ENCODE results near the gene CFAP299.

The CFAP299 gene

DNA sequence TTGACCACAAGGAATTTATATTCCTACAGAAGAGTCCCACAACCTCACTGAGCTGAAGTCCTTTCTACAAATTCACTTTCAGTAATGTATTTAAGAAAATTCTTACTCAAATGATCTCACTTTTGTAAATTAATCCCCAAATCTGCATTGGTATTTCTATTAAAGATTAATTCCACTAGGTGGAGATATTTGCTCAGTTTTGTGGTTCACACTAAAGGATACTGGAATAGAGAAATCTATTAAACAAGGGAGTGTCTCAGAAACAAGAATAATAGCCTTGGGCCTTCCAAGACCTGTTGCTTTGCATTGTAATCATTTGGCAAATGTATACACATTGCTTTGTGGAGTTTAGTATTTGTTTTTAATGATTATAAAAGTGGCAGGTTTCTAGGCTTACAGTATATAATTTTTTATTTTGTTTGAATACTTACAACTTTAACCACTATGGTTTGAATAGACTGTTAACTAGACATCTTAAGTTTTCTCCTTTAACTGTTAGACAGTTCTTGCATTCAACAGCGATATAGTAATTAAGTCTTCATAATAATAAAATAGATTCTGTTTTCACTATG is 25.9 kb downstream of the CFAP299 start:
- Histone ChIP-seq H3K4ac (ENCODE audit: low read length) (no peak overlapping the region), H3K4me1 (ENCODE audit: control insufficient read depth in 2 of 2, insufficient read depth in 1 of 2, low read depth in 1 of 2, low read length in 2 of 2) (no peaks in the 10 kb centered on the region), H3K23ac (ENCODE audit: low read depth, low read length, poor library complexity) (no peak overlapping the region), H3K4me3 (ENCODE audit: low read length in 2 of 2) (no peak overlapping the region), H2AK5ac (ENCODE audit: low read depth, low read length) (no peak overlapping the region), H2BK15ac (ENCODE audit: low read length) (no peak overlapping the region), H2BK120ac (ENCODE audit: low read depth, low read length) (no peak overlapping the region), H3K27me3 (ENCODE audit: control insufficient read depth in 3 of 3, insufficient read depth in 3 of 3, low read depth in 1 of 3, low read length in 3 of 3) (no peaks in the 10 kb centered on the region), H4K8ac (ENCODE audit: low read depth, low read length) (no peak overlapping the region), H3K79me1 (ENCODE audit: low read depth, low read length) (no peaks in the 10 kb centered on the region), H3K4me2 (ENCODE audit: insufficient read depth, low read length, poor library complexity, severe bottlenecking) (no peak overlapping the region), H4K91ac (ENCODE audit: low read depth, low read length, poor library complexity) (no peak overlapping the region), H3K14ac (ENCODE audit: low read length) (no peak overlapping the region), H3K9ac (ENCODE audit: low read depth, low read length, poor library complexity) (no peak overlapping the region), H2BK5ac (ENCODE audit: low read length) (no peak overlapping the region), H3K18ac (ENCODE audit: low read length) (no peak overlapping the region), H3K9me3 (replicated peaks in 1 of 2; ENCODE audit: control insufficient read depth in 2 of 2, insufficient read depth in 1 of 2, low read depth in 1 of 2, low read length in 2 of 2) (no peaks in the 10 kb centered on the region), H3K36me3 (replicated peaks in 1 of 2; ENCODE audit: control insufficient read depth in 2 of 2, insufficient read depth in 2 of 2, low read length in 2 of 2) (no peaks in the 10 kb centered on the region), H2BK12ac (ENCODE audit: low read length) (no peak overlapping the region), H3K27ac (replicated peaks; ENCODE audit: low read length) (no peak overlapping the region), H2AFZ (ENCODE audit: low read length) (no peak overlapping the region)
- DNase-seq (ENCODE audit: low spot score) = no peak
- WGBS, 2 donors (ENCODE audit: extremely low coverage in 2 of 2, insufficient read length in 2 of 2, insufficient replicate concordance in 1 of 2) = no CpG with 5 or more reads among the region's 1 CpG

DNA sequence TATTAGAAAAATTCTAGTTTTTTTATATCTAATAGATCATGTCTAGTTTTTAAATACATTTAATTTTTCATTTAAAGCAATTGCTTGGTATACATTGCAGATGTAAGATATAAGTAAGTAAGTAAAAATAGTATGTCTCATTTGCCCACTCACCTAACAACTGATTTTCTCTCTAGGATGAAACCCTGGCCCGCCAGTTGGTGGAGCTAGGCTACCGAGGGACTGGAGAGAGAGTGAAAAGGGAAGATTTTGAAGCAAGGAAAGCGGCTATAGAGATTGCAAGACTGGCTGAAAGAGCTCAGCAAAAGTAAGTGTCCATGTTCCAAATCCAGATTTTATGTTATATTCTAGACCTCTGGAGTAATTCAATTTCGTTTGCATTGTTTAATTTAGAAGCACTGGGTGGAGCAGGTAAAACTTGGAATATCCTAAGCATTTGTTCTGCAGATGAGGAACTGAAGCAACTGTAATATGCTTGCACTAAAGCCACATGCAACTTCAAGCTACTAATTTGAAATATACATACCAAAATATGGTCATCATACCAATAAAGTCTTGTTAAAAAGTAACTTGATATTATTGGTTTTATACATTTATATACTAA is 27.1 kb downstream of the CFAP299 start:
- Histone ChIP-seq H3K79me1 (ENCODE audit: low read depth, low read length) (no peaks in the 10 kb centered on the region), H3K36me3 (replicated peaks in 1 of 2; ENCODE audit: control insufficient read depth in 2 of 2, insufficient read depth in 2 of 2, low read length in 2 of 2) (no peaks in the 10 kb centered on the region), H3K4me3 (ENCODE audit: low read length in 2 of 2) (no peak overlapping the region), H2BK5ac (ENCODE audit: low read length) (no peak overlapping the region), H3K27ac (replicated peaks; ENCODE audit: low read length) (no peak overlapping the region), H3K9me3 (replicated peaks in 1 of 2; ENCODE audit: control insufficient read depth in 2 of 2, insufficient read depth in 1 of 2, low read depth in 1 of 2, low read length in 2 of 2) (no peaks in the 10 kb centered on the region), H3K9ac (ENCODE audit: low read depth, low read length, poor library complexity) (no peak overlapping the region), H3K18ac (ENCODE audit: low read length) (no peak overlapping the region), H3K4me2 (ENCODE audit: insufficient read depth, low read length, poor library complexity, severe bottlenecking) (no peak overlapping the region), H3K14ac (ENCODE audit: low read length) (no peak overlapping the region), H4K91ac (ENCODE audit: low read depth, low read length, poor library complexity) (no peak overlapping the region), H3K23ac (ENCODE audit: low read depth, low read length, poor library complexity) (no peak overlapping the region), H4K8ac (ENCODE audit: low read depth, low read length) (no peak overlapping the region), H2BK15ac (ENCODE audit: low read length) (no peak overlapping the region), H3K4me1 (ENCODE audit: control insufficient read depth in 2 of 2, insufficient read depth in 1 of 2, low read depth in 1 of 2, low read length in 2 of 2) (no peaks in the 10 kb centered on the region), H3K27me3 (ENCODE audit: control insufficient read depth in 3 of 3, insufficient read depth in 3 of 3, low read depth in 1 of 3, low read length in 3 of 3) (no peaks in the 10 kb centered on the region), H2AFZ (ENCODE audit: low read length) (no peak overlapping the region), H2BK12ac (ENCODE audit: low read length) (no peak overlapping the region), H2BK120ac (ENCODE audit: low read depth, low read length) (no peak overlapping the region), H2AK5ac (ENCODE audit: low read depth, low read length) (no peak overlapping the region), H3K4ac (ENCODE audit: low read length) (no peak overlapping the region)
- peak; percentile 41 for DNase-seq (ENCODE audit: low spot score)
- WGBS, 2 donors (ENCODE audit: extremely low coverage in 2 of 2, insufficient read length in 2 of 2, insufficient replicate concordance in 1 of 2) = no CpG with 5 or more reads among the region's 4 CpGs

DNA sequence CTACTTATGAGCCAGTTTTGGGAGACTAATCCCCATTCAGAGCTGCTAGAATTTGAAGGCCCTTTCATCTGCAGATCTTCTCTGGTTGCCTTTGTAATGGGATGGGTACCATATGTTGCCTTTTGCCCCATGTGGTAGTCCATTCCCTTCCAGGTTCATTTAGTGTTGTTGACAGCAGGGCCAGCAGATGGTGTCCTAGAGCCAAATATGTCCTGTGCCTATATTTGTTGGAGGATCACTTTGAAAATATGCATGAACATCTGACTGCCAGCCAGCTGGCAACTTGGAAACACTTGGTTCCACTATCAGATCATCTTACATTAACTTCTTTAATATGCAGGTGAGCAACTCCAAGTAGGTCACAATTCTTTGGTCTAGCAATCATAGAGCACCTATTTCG is 30.4 kb downstream of the CFAP299 start:
- Histone ChIP-seq H2BK15ac (ENCODE audit: low read length) (no peak overlapping the region), H3K14ac (ENCODE audit: low read length) (no peak overlapping the region), H4K91ac (ENCODE audit: low read depth, low read length, poor library complexity) (no peak overlapping the region), H3K27ac (replicated peaks; ENCODE audit: low read length) (no peak overlapping the region), H3K79me1 (ENCODE audit: low read depth, low read length) (no peaks in the 10 kb centered on the region), H3K36me3 (replicated peaks in 1 of 2; ENCODE audit: control insufficient read depth in 2 of 2, insufficient read depth in 2 of 2, low read length in 2 of 2) (no peaks in the 10 kb centered on the region), H2AFZ (ENCODE audit: low read length) (no peak overlapping the region), H3K4me2 (ENCODE audit: insufficient read depth, low read length, poor library complexity, severe bottlenecking) (no peak overlapping the region), H4K8ac (ENCODE audit: low read depth, low read length) (no peak overlapping the region), H3K4me3 (ENCODE audit: low read length in 2 of 2) (no peak overlapping the region), H2BK12ac (ENCODE audit: low read length) (no peak overlapping the region), H3K9me3 (replicated peaks in 1 of 2; ENCODE audit: control insufficient read depth in 2 of 2, insufficient read depth in 1 of 2, low read depth in 1 of 2, low read length in 2 of 2) (peaks cover 0 to 2% of the 10 kb centered on the region in 2 donors), H3K23ac (ENCODE audit: low read depth, low read length, poor library complexity) (no peak overlapping the region), H3K4ac (ENCODE audit: low read length) (no peak overlapping the region), H3K27me3 (ENCODE audit: control insufficient read depth in 3 of 3, insufficient read depth in 3 of 3, low read depth in 1 of 3, low read length in 3 of 3) (no peaks in the 10 kb centered on the region), H3K18ac (ENCODE audit: low read length) (no peak overlapping the region), H2AK5ac (ENCODE audit: low read depth, low read length) (no peak overlapping the region), H3K4me1 (ENCODE audit: control insufficient read depth in 2 of 2, insufficient read depth in 1 of 2, low read depth in 1 of 2, low read length in 2 of 2) (no peaks in the 10 kb centered on the region), H2BK5ac (ENCODE audit: low read length) (no peak overlapping the region), H2BK120ac (ENCODE audit: low read depth, low read length) (no peak overlapping the region), H3K9ac (ENCODE audit: low read depth, low read length, poor library complexity) (no peak overlapping the region)
- peak; percentile 21 for DNase-seq (ENCODE audit: low spot score)
- WGBS, 2 donors (ENCODE audit: extremely low coverage in 2 of 2, insufficient read length in 2 of 2, insufficient replicate concordance in 1 of 2) = no CpG with 5 or more reads among the region's 1 CpG

DNA sequence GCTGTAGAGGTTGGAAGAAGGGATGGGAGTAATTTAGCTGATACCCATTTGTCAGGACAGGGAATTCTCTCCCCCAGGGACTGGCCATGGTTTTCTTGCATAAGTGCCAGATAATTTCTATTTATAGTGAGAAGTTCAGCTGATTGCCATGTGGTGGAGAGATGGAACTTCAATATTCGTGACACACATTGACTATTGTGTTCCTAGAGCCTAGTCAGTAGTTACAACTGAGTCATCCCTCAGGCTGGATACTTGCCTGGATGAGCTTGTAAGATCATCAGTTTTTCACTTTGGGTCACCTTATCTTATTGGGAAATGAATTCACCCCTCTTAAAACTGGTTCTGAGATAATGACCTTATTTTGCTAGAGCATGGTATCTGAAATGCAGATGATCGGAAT is 32.2 kb downstream of the CFAP299 start:
- H3K23ac ChIP-seq (ENCODE audit: low read depth, low read length, poor library complexity) = no peak overlapping the region
- no peak overlapping the region for H3K27ac ChIP-seq (replicated peaks; ENCODE audit: low read length)
- no peak overlapping the region for H2AFZ ChIP-seq (ENCODE audit: low read length)
- no peak for DNase-seq (ENCODE audit: low spot score)
- H4K8ac ChIP-seq (ENCODE audit: low read depth, low read length) = peak overlapping the region; percentile 48
- no peaks in the 10 kb centered on the region for H3K36me3 ChIP-seq (replicated peaks in 1 of 2; ENCODE audit: control insufficient read depth in 2 of 2, insufficient read depth in 2 of 2, low read length in 2 of 2)
- H3K4ac ChIP-seq (ENCODE audit: low read length) = no peak overlapping the region
- no peak overlapping the region for H2BK5ac ChIP-seq (ENCODE audit: low read length)
- H2BK12ac ChIP-seq (ENCODE audit: low read length) = no peak overlapping the region
- H4K91ac ChIP-seq (ENCODE audit: low read depth, low read length, poor library complexity) = no peak overlapping the region
- no peak overlapping the region for H2BK120ac ChIP-seq (ENCODE audit: low read depth, low read length)
- H3K18ac ChIP-seq (ENCODE audit: low read length) = no peak overlapping the region
- H3K4me3 ChIP-seq (ENCODE audit: low read length in 2 of 2) = no peak overlapping the region
- no peak overlapping the region for H3K4me2 ChIP-seq (ENCODE audit: insufficient read depth, low read length, poor library complexity, severe bottlenecking)
- no peaks in the 10 kb centered on the region for H3K4me1 ChIP-seq (ENCODE audit: control insufficient read depth in 2 of 2, insufficient read depth in 1 of 2, low read depth in 1 of 2, low read length in 2 of 2)
- no peak overlapping the region for H2AK5ac ChIP-seq (ENCODE audit: low read depth, low read length)
- no peak overlapping the region for H3K9ac ChIP-seq (ENCODE audit: low read depth, low read length, poor library complexity)
- no peak overlapping the region for H3K14ac ChIP-seq (ENCODE audit: low read length)
- H2BK15ac ChIP-seq (ENCODE audit: low read length) = no peak overlapping the region
- WGBS, 2 donors (ENCODE audit: extremely low coverage in 2 of 2, insufficient read length in 2 of 2, insufficient replicate concordance in 1 of 2) = no CpG with 5 or more reads among the region's 2 CpGs
- H3K79me1 ChIP-seq (ENCODE audit: low read depth, low read length) = no peaks in the 10 kb centered on the region
- H3K27me3 ChIP-seq (ENCODE audit: control insufficient read depth in 3 of 3, insufficient read depth in 3 of 3, low read depth in 1 of 3, low read length in 3 of 3) = no peaks in the 10 kb centered on the region
- peaks cover 0 to 4% of the 10 kb centered on the region in 2 donors for H3K9me3 ChIP-seq (replicated peaks in 1 of 2; ENCODE audit: control insufficient read depth in 2 of 2, insufficient read depth in 1 of 2, low read depth in 1 of 2, low read length in 2 of 2)

Data from neuronal stem cell (in vitro differentiated cells).